Measurements from ENCODE around the gene PAM.

The PAM gene

GRCh38 chr5:102797322-102797884 is 42.3 kb downstream of the PAM start:
- H3K4me3 ChIP-seq (ENCODE audit: severe bottlenecking), result no peak overlapping the region
- no peak for ATAC-seq (ENCODE audit: low read depth)
- no peaks in the 10 kb centered on the region for H3K9me3 ChIP-seq (ENCODE audit: severe bottlenecking)
- H3K36me3 ChIP-seq (ENCODE audit: low read depth), result no peaks in the 10 kb centered on the region
- DNase-seq (ENCODE audit: low spot score), result no peak
- H3K4me1 ChIP-seq (ENCODE audit: insufficient read depth, poor library complexity, severe bottlenecking), result peaks cover 15% of the 10 kb centered on the region
- H3K27ac ChIP-seq (ENCODE audit: poor library complexity, severe bottlenecking), result no peak overlapping the region
- TF ChIP-seq CTCF (IDR thresholded peaks at IDR 0.05; ENCODE audit: poor library complexity, severe bottlenecking), result no peak
- no peaks in the 10 kb centered on the region for H3K27me3 ChIP-seq (ENCODE audit: insufficient read depth, poor library complexity, severe bottlenecking)

GRCh38 chr5:102798104-102798785 is 43.1 kb downstream of the PAM start:
- no peak for TF ChIP-seq CTCF (IDR thresholded peaks at IDR 0.05; ENCODE audit: poor library complexity, severe bottlenecking)
- H3K4me1 ChIP-seq (ENCODE audit: insufficient read depth, poor library complexity, severe bottlenecking), result peaks cover 15% of the 10 kb centered on the region
- no peaks in the 10 kb centered on the region for H3K27me3 ChIP-seq (ENCODE audit: insufficient read depth, poor library complexity, severe bottlenecking)
- H3K4me3 ChIP-seq (ENCODE audit: severe bottlenecking), result no peak overlapping the region
- no peaks in the 10 kb centered on the region for H3K9me3 ChIP-seq (ENCODE audit: severe bottlenecking)
- H3K27ac ChIP-seq (ENCODE audit: poor library complexity, severe bottlenecking), result no peak overlapping the region
- no peaks in the 10 kb centered on the region for H3K36me3 ChIP-seq (ENCODE audit: low read depth)
- DNase-seq (ENCODE audit: low spot score) (no peak), ATAC-seq (ENCODE audit: low read depth) (no peak)

GRCh38 chr5:102799017-102799416 is 43.9 kb downstream of the PAM start:
- Histone ChIP-seq H3K4me1 (ENCODE audit: insufficient read depth, poor library complexity, severe bottlenecking) (peaks cover 14% of the 10 kb centered on the region), H3K4me3 (ENCODE audit: severe bottlenecking) (no peak overlapping the region), H3K27me3 (ENCODE audit: insufficient read depth, poor library complexity, severe bottlenecking) (no peaks in the 10 kb centered on the region), H3K36me3 (ENCODE audit: low read depth) (no peaks in the 10 kb centered on the region), H3K9me3 (ENCODE audit: severe bottlenecking) (no peaks in the 10 kb centered on the region), H3K27ac (ENCODE audit: poor library complexity, severe bottlenecking) (no peak overlapping the region)
- TF ChIP-seq CTCF (IDR thresholded peaks at IDR 0.05; ENCODE audit: poor library complexity, severe bottlenecking), result no peak
- ATAC-seq (ENCODE audit: low read depth) (peak; percentile 73), DNase-seq (ENCODE audit: low spot score) (no peak)

GRCh38 chr5:102800427-102800826 is 45.3 kb downstream of the PAM start:
- no peak for ATAC-seq (ENCODE audit: low read depth)
- H3K36me3 ChIP-seq (ENCODE audit: low read depth), result no peaks in the 10 kb centered on the region
- peaks cover 6% of the 10 kb centered on the region for H3K4me1 ChIP-seq (ENCODE audit: insufficient read depth, poor library complexity, severe bottlenecking)
- no peak for TF ChIP-seq CTCF (IDR thresholded peaks at IDR 0.05; ENCODE audit: poor library complexity, severe bottlenecking)
- H3K27me3 ChIP-seq (ENCODE audit: insufficient read depth, poor library complexity, severe bottlenecking), result no peaks in the 10 kb centered on the region
- H3K27ac ChIP-seq (ENCODE audit: poor library complexity, severe bottlenecking), result no peak overlapping the region
- DNase-seq (ENCODE audit: low spot score), result no peak
- H3K9me3 ChIP-seq (ENCODE audit: severe bottlenecking), result no peaks in the 10 kb centered on the region
- H3K4me3 ChIP-seq (ENCODE audit: severe bottlenecking), result no peak overlapping the region

- no peaks in the 10 kb centered on the region for H3K36me3 ChIP-seq (ENCODE audit: low read depth)
- H3K27me3 ChIP-seq (ENCODE audit: insufficient read depth, poor library complexity, severe bottlenecking), result no peaks in the 10 kb centered on the region
- ATAC-seq (ENCODE audit: low read depth) (no peak), DNase-seq (ENCODE audit: low spot score) (no peak)
- H3K4me3 ChIP-seq (ENCODE audit: severe bottlenecking), result no peak overlapping the region
- no peak for TF ChIP-seq CTCF (IDR thresholded peaks at IDR 0.05; ENCODE audit: poor library complexity, severe bottlenecking)
- no peaks in the 10 kb centered on the region for H3K9me3 ChIP-seq (ENCODE audit: severe bottlenecking)
- no peak overlapping the region for H3K27ac ChIP-seq (ENCODE audit: poor library complexity, severe bottlenecking)
- peaks cover 6% of the 10 kb centered on the region for H3K4me1 ChIP-seq (ENCODE audit: insufficient read depth, poor library complexity, severe bottlenecking)
Observed at GRCh38 chr5:102801371-102801770, 46.3 kb downstream of the PAM start.
